Putamen (tissue), 1 donor: Measurements from ENCODE around the gene TNS3.

Source experiments
- DNase-seq: peaks from one replicate; pipeline ENCODE4 v3.0.0-alpha.2; 2016; ENCODE audit warnings: low spot score

The TNS3 gene

DNA sequence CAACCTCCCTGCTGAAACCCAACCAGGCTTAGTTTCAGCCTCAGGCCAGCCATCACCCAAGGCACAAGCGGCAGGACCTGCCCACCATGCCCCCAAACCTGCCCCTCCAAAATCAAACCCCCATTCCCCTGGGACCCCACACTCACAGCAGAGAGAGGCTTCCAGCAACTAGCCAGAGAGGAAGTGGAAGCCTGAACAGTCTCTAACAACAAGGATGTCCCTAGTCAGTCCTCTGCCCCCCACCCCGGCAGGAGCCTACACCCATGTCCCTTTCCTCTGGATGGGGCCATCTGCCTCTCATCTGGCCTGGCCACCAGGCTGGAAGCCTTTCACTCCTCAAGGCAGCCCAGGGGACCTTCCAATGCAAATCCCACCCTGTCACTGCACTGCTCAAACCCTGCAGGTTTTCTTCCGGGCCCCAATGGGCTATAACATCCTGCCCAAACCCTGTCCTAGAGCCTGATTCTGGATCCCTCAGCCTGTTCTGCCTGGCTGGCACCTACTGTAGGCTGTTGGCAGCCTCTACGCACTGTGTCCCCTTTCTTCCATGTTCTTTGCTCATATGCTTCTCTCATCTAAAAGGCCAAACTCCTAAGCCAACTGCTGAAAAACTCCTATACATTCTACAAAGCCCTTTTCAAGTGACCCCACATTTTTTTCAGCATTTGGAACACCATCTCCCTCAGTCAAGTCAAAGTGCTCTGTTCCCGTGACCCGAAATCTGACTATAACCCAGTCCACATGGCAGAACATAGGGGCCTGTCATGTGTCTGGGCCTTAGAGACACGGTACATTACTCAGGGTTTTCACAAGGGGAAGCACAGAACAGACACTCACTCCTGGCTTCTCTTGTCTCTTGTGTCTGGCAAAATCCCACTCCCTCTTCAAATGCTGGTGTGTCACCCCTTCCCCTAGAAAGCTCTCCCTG, 253.3 kb downstream of the TNS3 start:
- no peak for DNase-seq

DNA sequence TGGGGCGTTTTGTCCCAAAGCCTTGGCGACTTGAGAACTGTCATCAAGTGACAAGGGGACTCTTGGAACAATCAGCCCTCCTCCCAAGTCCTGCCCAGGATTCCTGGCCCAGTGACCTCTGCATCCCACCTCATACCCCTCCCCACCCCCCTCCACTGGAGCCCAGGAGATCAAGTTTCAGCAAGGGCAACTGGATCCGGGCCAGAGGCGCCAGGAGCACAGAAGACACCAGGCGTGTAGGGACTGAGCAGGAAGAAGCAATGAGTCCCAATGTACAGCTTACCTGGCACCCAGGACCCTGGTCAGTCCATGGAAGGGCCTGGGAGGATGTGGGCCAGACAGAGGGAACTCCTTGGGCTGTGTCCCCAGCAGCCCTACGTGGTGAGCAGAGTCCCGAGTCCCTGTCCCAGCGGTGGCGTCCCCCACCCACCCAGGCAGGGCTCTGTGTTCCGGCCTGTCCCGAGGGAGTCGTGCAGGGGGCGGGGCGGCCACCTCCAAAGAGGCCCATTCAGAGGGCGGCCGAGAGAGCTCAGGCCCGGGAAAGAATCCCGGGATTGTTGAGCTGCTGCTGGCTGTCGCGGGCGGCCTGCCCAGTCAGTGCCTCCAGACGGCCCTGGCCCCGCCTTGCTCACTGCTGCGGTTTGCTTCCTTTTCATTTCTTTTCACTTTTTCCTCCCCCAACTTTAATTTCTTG, 254.1 kb downstream of the TNS3 start:
- DNase-seq: peak; percentile 89

DNA sequence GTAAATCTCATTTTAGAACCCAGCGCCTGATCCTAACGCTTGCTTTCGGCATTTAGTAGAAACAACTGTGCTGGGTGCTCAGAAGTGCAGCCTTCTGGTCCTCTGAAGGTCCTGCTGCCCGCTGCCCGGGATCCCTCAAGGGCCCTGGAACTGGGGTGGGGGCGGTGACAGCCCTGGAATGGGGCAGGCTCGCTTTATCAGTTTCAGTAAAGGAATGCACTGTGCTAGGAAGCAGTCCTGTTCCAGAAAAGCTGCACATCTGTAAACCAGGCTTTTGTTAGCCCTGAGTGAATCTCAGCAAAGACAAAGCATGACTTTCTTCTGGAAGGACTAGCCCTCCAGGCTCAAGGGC, 254.6 kb downstream of the TNS3 start:
- no peak for DNase-seq

DNA sequence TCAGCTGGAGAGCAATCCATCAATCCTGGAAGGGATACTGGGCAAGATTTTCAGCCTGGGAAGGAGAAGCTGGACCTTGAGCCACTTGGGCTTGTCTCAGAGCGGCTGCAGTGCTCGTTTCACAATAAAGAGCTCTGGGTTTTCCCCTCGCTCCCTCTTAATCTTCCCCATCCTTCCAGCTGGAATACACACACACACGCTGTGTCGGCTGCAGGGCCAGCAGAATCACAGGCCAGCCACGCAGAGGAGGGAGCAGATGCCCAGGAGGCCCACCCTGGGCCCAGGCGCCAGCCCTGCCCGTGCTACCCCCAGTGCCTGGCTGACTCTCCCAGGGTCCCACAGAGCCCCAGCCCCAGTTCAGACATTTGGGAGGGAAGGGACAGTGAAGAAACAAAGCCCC, 255.1 kb downstream of the TNS3 start:
- no peak for DNase-seq

DNA sequence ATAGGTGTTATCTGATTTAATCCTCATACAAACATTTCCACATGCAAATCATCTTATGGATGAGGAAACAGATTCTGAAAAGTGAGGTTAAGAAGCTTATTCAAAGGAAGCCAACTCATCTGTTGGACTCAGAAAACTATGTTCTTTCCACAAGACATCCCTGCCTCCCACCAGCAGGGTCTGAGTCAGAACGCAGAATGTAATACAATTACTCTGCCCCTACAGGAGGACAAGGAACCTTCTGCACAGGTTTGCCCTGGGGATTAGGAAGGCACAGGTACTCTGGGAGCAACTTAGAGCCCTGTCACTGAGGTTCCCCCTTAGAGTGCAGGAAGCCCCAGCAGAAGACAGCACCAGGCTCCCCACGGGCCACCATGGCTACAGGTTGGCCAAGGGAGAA, 255.7 kb downstream of the TNS3 start:
- no peak for DNase-seq

DNA sequence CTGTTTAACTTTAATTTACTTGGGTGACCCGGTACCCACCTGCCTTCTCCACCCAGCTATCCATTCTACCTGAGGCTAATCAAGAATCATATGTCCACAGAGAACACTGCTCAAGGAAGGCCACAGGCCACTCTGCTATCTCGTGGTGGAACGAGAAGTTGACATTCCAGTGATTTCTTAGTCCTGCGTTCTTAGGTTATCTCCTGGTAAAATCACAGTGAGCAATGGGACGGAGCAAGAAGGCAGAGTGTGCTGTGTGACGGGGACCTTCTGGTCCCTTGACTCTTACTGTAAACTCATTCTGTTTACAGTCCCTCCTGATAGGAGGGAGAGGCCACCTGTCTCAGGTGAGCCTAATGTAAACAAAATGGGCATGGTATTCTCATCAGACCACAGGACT, 256.6 kb downstream of the TNS3 start:
- DNase-seq: no peak

DNA sequence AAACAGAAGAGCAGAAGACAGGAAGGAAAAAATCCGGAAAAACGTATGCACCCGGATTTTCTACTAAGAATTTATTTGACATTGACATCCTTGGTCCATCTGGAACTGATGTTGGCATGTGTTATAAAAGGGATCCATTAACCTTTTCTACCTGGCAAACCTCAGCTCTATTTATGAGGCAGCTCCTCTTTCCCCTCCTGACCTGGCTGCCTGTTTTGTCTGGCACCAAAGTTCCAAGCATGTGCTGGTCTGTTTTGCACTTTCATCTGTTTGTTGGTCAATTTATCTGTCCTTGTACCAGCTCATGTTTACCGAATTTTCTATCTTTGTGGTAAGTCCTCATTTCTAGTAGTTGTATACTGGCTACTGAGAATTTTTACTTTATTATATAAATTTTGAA, 258.0 kb downstream of the TNS3 start:
- DNase-seq: no peak

DNA sequence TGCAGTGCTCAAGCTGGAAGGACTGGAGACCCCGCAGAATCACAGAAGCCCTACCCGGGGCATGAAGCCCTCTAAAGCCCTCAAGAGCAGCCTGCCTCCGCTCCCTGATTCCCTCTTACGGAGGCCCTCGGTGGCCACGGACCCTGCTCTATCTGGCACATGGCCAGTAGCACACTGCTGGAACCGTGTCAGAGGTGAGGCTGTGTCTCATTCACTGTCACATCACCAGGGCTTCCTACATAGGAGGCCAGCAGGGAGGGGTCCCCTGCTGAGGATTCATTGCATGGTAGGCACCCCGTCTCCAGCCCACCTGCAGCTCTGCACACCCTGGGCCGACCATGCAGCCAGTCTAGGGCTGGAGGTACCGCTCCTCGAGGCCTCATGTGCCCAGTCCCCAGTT, 259.2 kb downstream of the TNS3 start:
- no peak for DNase-seq

DNA sequence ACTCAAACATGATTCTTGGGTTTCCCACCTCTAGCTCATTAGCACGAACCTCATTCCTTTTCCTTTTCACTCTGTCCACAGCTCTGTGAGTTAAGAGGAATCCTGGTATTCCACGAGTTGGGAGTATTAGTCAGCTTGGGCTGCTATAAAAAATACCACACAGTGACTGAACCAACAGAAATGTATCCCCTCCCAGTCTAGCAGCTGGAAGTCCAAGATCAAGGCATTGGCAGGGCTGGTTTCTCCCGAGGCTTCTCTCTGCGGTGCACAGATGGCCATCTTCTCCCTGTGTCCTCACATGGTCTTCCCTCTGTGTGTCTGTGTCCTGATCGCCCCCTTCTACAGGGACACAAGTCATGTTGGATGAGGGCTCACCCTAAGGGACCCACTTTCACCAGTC, 261.6 kb downstream of the TNS3 start:
- no peak for DNase-seq

DNA sequence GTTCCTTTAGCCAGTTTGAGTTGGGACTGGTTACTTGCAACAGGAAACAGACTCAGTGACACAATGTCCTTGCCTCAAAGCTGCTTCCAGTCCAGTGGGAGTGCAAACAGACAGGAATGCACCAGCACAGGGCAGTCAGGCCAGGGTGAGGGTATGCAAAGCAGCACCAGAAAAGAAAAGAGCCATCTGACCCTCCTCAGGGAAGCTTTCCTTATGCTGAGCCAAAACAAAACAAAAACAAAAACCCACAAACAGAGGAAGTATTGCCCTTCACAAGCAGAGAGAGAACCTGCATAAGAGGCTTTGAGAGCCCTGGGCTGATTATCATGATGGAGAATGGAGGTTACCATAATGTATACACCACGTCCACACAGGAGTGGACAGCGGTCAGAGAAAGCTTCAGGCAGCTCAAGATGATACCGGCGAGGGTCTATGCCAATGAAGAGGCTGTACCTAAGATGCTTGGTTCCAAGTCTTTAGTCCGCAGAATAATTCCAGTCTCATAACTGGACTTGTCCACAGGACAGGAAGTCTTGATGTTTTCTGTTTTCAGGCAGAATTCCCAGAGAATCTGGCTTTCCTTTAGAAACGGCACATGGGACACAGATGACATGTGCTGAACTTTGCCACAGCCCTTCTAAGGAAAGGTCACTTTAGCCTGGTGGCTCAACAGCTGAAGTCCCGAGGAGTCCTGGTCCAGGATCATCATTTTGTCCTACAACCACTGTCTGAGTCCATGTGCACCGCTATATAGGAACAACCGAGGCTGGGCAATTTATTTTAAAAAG, 263.3 kb downstream of the TNS3 start:
- DNase-seq: no peak

DNA sequence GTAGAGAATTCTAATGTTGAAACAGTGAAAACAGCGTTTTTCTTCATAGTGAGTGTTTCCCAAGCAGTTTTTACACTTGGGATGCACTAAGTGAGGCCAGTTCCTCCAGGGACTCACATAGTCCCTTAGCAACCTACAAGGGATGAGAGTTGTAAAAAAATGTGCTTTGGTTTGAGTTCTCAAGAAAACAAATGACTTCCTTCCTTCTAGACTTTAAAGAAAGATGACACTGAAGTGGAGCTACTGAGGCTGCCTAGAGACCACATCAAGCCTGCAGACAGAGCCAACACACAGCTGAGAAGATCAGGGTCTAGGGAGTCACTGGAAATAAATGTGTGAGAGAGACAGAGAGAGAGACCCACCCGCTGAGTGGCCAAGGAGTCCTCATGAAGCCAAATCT, 264.4 kb downstream of the TNS3 start:
- no peak for DNase-seq

DNA sequence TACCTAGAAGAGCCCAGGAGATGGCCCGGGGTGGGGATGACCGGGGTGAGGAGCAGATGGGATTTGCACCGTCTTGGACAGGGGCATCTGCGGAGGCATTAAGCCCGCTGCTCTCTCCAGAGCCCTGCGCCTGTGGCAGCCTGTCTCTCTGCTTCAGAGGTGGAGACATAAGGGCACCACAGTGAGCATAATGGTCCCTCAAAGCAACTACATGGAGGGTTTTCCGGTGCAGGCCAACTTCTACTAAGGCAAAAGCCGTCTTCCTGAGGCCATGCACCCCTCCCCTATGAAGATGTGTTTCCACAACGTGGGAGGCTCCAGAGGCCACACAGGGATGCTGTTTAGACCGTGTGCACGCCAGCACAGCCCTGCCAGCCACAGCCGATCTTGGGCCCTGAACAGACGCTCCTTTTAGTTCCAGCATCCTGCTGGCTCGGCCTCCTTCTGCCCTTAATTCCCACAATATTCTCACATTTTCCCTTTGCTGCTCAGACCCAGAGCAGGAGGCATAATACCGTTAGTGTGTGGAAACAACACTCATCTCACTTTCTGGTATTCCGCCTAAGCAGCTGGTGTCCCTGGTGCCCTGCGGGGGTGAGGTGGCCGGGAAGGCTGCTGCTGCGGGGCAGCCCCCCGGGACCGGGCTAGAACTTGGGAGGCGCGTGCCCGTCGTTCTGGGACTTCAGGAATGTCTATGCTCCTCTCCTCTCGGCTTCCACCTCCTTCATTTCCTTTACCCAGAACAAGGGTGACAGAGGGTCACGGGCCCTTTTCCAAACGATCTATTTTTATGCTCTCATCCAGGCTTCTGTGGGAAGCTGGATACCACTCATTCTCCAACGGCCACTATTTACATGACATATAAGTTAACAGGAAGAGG, 266.9 kb downstream of the TNS3 start:
- DNase-seq: no peak

DNA sequence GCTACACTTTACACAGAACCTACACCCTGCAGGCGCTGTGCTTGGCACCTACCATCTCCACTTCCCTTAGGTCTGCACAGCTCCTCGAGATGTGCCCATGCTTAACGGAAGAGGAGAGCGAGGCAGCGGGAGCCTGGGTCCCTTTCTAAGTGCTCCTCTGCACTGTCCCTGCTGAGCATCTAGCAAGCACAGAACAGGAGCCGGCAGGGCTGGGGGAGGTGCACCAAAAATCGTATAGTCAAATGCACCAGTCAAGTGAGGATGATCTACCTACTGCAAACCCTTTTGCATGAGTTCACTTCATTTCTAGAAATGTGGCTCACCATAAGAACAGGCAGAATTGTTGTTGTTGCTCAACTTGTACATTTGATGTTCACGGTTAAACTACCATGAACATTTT, 267.7 kb downstream of the TNS3 start:
- no peak for DNase-seq

DNA sequence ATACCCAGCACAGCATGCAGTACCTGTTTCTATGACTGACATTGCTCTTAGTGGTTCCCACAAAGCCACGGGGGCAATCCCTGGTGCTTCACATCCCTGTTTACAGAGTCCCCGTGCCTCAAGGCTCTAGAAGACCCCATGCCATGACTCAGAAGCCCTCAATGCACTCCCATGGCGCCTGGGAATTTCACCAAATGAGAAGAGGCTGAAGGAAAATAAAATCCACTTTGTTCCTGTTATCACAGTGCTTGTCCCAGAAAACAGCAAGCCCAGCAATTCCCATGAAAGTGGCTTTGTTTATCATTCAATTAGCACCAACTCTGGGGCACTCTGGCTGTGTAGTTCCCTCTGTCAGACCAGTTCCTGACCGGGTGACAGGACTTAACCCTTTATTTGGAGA, 268.3 kb downstream of the TNS3 start:
- no peak for DNase-seq

DNA sequence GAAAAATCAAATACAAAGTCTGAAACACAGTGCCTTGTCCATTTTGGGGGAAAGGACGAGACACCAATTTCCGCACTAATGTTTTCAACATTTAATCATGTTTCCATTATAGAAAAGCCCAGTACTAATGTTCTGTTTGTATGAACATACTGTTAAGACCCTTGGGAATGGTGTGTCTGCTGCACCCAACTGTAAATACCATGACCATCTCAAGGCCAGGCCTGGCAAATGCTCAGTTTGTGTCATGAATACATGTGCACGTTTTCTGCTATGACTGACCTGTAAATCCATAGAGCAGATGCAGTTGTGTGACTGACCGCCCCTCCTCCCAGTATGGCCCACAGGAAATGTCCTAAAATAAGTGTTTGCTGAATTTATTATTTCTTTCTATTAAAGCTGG, 270.0 kb downstream of the TNS3 start:
- no peak for DNase-seq

DNA sequence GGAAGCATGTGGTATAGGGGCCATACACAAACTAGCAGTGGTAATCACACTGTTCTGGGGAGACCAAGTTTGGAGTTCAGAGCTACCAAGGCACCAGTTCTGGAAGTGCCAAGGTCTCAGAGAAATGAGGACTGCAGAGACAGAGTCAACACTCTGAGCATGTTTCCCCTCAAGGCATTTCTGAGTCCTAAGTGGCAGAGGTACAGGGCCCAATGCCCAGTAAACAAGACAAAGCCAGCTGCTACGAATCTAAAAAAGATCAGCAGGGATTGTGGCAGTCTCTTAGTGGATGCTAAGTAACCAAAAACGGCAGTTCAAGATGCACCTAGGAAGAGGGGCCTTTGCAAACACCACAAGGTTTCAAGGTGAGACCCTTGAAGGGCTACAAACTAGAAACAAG, 271.9 kb downstream of the TNS3 start:
- DNase-seq: peak; percentile 34

DNA sequence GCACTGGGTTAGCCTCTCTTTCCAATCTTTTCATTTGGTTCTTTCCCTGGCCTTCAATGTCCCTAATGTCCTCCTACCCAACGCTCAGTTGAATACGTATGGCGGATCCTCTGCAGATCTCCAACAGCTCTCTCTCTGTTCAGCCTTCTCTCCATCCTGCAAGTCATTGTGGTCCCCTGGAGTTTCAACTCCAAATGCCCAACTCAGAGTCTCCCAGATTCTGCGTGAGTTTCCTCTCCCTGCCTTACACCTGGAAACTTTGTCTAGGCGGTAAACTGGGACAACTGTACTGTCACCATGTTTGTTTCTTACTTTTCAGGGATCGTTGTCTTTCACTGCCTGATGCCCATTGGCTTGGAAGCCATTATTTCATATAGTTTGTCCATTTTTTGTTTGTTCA, 273.1 kb downstream of the TNS3 start:
- no peak for DNase-seq

DNA sequence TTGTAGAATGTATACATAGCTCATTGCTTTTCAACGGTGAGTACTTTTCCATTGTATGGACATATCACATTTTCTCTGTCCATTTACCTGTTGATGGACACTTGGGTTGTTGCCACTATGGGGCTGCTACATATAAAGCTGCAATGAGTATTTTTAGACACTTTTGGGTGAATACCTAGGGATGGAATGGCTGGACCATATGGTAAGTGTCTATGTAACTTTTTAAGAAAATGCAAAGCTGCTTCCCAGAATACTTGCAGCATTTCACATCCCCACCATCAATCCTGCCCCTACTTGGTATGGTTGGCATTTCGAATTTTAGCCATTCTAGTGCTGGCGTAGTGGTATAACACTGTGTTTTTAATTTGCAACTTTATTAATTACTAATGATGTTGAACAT, 274.6 kb downstream of the TNS3 start:
- DNase-seq: no peak

DNA sequence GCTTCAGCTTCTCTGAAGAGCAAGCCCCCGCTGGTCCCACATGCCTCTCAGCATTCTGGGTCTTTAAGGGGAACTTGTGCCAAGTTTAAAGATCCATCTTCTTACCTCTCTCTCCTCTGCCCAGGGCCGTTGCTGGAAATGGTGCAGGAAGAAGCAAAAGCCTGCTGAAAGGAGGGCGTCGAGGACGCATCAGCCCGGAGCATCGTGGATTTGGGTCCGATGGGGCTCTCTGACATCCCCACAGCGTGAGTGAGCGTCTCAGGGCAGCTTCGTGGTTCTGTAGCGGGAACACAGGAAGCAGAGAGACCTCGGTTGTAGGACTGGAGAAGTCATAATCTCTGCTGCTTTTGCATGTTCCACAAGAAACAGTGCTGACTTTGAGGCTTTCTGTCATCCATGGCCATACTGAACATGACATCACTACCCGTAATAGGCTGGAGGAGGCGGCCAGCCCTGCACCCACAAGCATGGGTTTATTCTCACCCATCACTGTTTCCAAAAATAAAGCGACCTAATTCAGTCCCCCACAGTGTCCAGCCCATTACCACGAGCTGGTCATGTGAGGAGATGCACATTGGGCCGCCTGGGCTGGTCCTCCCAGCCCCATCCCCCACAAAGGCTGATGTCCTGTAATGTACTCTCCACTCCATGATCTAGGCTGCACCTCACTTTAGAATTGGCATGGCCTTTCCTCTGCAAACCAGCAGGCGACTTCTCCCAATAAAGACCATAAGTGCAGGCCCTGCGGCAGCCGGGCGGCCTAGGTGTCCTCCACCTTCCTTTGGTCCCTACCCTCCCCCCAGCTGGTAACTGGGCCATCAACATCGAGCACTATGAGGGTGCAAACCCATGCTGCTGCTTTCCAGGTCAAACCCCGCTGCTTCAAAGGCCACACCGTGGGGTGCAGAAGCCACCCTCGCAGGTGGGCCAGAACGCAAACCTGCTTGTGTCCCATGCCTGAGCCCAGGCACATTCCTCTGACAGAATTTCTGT, 276.9 kb downstream of the TNS3 start:
- DNase-seq: no peak

DNA sequence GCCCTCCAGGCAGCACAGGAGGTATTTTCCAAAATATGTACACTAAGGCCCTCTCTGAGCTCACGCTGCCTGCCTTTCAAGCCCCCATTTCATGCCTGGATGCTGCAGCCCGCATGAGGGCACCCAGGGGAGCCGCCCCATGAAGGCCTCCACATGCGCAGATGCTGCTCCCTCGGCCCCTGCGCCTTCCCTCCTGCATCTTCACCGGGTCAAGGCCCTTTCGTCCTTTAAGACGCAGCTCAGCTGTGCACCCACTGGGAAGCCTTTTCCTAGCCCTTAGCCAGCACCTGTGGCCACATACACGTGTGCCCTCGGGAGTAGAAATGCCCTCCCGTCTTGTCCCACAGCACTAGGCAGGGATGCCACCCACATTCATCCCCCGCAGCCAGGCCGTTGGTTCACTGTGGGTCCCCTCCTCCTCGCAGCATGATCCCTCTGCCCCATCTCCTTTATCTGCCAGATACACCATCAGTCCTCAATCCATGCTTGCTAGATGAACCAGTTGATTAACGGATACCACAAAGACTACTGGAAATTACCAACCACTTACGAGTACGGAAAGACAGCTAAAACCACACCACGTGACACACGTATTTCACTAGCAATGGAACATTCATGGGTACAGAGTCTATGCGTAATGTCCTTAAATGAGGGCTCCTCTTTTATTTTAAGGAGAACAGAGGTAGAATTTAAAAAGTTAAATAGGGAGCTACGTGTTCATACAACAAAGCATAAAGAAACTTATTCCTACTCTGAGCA, 278.0 kb downstream of the TNS3 start:
- no peak for DNase-seq
